Endothelial cell (in vitro differentiated cells): Measurements from ENCODE around the gene FZR1. TPM values are rescaled to one million over a fixed set of nuclear protein-coding genes. Genes with fewer than 3 reads are reported as not detected.

ENCODE experiments used
- DNase-seq: peaks from one replicate; pipeline ENCODE4 v3.0.0; 2021; ENCODE audit warnings: low spot score
- H3K27ac Mint-ChIP-seq: one replicate; pipeline ENCODE4 v1.8.0; 2021; ENCODE audit warnings: mixed read lengths, inconsistent platforms; ENCODE audit not compliant: unreplicated experiment
- H3K27me3 Mint-ChIP-seq: one replicate; pipeline ENCODE4 v1.8.0; 2021; ENCODE audit warnings: mild to moderate bottlenecking, moderate library complexity, mixed read lengths, inconsistent platforms; ENCODE audit not compliant: unreplicated experiment
- H3K36me3 Mint-ChIP-seq: one replicate; pipeline ENCODE4 v1.8.0; 2021; ENCODE audit warnings: mild to moderate bottlenecking, low read depth, mixed read lengths, inconsistent platforms; ENCODE audit not compliant: unreplicated experiment
- H3K4me1 Mint-ChIP-seq: one replicate; pipeline ENCODE4 v1.8.0; 2021; ENCODE audit warnings: mild to moderate bottlenecking, mixed read lengths, inconsistent platforms; ENCODE audit not compliant: unreplicated experiment
- H3K4me3 Mint-ChIP-seq: one replicate; pipeline ENCODE4 v1.8.0; 2021; ENCODE audit warnings: mild to moderate bottlenecking, mixed read lengths, inconsistent platforms; ENCODE audit not compliant: unreplicated experiment
- H3K9me3 Mint-ChIP-seq: one replicate; pipeline ENCODE4 v1.8.0; 2021; ENCODE audit warnings: mixed read lengths, inconsistent platforms; ENCODE audit not compliant: unreplicated experiment
- total RNA-seq: library from RNA; stranded (reverse); fragmentation: NEBNext Ultra II Directional; extraction: Animal tissue kit (Norgen Biotek cat#: 25700); gene quantifications from one replicate; pipeline ENCODE4 v1.2.1, GENCODE V29; 2021; ENCODE audit not compliant: unreplicated experiment
- TF ChIP-seq, protein P1 (sequence below): fragments of 200-600 bp; sonication (generic); IDR thresholded peaks from one replicate; pipeline ENCODE4 v1.5.0; 2021; ENCODE audit warnings: antibody characterized with exemption; ENCODE audit not compliant: unreplicated experiment

FZR1 gene
- total RNA-seq, 1 donor from 2014 or later: 38.9 TPM

DNA sequence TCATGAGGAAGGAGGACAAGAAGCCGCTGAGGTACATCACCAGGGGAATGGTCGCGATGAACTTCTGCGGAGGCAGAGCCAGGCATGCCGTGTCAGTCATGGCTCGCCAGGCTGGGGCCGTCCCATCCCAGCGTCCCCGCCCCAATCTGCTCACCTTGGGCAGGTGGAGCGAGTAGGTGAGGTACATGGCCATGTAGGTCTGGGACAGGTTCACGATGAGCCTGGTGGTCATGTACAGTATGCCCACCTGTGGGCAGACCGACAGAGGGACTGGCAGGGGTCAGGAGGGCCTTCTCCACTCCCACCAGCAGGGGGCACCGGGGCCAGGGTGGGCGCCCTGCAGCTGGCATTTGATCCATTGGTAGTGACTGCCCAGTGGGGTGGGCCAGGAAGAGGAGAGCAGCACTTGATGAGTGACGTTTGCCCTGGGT lies 41.2 kb downstream of the FZR1 start:
- Mint-ChIP-seq H3K9me3 (no peaks in the 10 kb centered on the region), H3K4me1 (peaks cover 4% of the 10 kb centered on the region), H3K36me3 (peaks cover 5% of the 10 kb centered on the region), H3K27ac (no peak overlapping the region), H3K27me3 (peaks cover 10% of the 10 kb centered on the region), H3K4me3 (no peak overlapping the region)
- TF ChIP-seq, protein P1, sequence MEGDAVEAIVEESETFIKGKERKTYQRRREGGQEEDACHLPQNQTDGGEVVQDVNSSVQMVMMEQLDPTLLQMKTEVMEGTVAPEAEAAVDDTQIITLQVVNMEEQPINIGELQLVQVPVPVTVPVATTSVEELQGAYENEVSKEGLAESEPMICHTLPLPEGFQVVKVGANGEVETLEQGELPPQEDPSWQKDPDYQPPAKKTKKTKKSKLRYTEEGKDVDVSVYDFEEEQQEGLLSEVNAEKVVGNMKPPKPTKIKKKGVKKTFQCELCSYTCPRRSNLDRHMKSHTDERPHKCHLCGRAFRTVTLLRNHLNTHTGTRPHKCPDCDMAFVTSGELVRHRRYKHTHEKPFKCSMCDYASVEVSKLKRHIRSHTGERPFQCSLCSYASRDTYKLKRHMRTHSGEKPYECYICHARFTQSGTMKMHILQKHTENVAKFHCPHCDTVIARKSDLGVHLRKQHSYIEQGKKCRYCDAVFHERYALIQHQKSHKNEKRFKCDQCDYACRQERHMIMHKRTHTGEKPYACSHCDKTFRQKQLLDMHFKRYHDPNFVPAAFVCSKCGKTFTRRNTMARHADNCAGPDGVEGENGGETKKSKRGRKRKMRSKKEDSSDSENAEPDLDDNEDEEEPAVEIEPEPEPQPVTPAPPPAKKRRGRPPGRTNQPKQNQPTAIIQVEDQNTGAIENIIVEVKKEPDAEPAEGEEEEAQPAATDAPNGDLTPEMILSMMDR: peak; percentile 68
- no peak for DNase-seq

GRCh38 chr19:3547767-3548282 lies 41.7 kb downstream of the FZR1 start:
- H3K4me1 Mint-ChIP-seq: peaks cover 4% of the 10 kb centered on the region
- H3K36me3 Mint-ChIP-seq: peaks cover 5% of the 10 kb centered on the region
- DNase-seq: no peak
- no peaks in the 10 kb centered on the region for H3K9me3 Mint-ChIP-seq
- H3K4me3 Mint-ChIP-seq: no peak overlapping the region
- TF ChIP-seq, protein P1: no peak
- H3K27ac Mint-ChIP-seq: no peak overlapping the region
- peaks cover 10% of the 10 kb centered on the region for H3K27me3 Mint-ChIP-seq

DNA sequence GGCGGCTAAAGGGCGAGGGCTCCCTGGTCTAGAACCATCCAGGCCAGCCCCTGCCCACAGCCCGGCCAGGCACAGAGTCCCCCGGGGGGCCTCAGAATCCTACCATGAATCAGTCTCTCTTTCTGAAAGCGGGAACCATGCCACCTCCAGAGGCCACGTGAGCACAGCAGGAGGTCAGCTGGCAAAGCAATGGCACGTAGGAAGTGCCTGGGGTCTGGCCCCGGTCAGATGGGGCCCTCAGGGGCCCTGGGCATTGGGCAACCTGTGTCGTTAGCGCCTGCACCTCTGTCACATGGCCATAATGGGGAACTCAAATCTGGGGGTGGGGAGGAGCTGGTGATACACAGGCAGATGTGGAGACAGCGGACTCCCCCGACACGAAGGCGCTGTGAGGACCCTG lies 42.5 kb downstream of the FZR1 start:
- Mint-ChIP-seq H3K9me3 (no peaks in the 10 kb centered on the region), H3K27ac (no peak overlapping the region), H3K27me3 (peaks cover 10% of the 10 kb centered on the region), H3K4me3 (no peak overlapping the region), H3K36me3 (peaks cover 5% of the 10 kb centered on the region), H3K4me1 (peaks cover 4% of the 10 kb centered on the region)
- DNase-seq: no peak
- TF ChIP-seq, protein P1: no peak

- TF ChIP-seq, protein P1: no peak
- Mint-ChIP-seq H3K36me3 (peaks cover 5% of the 10 kb centered on the region), H3K9me3 (no peaks in the 10 kb centered on the region), H3K4me1 (peaks cover 9% of the 10 kb centered on the region), H3K27me3 (peaks cover 10% of the 10 kb centered on the region), H3K4me3 (no peak overlapping the region), H3K27ac (no peak overlapping the region)
- no peak for DNase-seq
Observed at GRCh38 chr19:3549816-3550215, 43.7 kb downstream of the FZR1 start.

DNA sequence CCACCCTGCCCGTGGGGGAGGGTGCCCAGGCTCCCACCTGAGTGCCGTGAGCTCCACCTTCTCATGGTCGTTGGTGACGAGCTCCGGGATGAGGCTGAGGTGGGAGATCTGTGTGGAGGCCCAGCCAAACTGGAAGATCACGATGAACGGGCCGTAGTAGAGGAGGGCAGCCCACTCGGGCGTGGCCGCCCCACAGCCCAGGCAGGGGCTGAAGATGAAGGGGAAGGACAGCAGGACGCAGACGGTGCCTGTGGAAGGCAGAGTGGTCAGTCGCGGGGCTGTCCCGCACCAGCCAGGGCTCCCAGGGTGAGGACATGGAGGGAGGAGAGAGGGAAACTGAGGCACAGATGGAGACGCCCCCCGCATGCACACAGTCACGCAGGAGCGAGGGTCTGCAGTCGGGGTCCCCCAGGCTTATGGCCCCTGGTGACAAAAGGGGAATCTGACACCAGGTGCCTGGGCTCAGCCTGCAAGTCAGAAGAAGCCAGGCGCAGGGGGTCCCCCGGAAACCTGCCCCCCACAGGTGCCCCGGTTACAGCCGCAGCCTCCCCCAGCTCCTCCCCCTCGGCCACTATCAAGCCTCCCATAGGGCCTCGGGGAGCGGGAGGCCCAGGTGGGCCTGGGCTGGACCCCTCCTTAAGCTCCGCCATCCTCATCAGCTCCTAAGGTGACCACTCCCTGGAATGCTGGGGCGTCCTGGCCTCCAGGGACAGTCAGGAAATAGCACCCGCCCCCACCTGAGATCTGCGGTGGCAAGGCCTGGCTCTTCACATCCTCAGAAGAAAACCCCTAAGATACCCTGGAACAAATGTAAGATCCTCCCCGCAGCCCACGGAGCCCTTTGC lies 45.1 kb downstream of the FZR1 start:
- Mint-ChIP-seq H3K9me3 (no peaks in the 10 kb centered on the region), H3K27me3 (peaks cover 6% of the 10 kb centered on the region), H3K36me3 (no peaks in the 10 kb centered on the region), H3K27ac (no peak overlapping the region), H3K4me1 (peaks cover 18% of the 10 kb centered on the region), H3K4me3 (no peak overlapping the region)
- TF ChIP-seq, protein P1: no peak
- DNase-seq: no peak
